GM12801 (cell line): ENCODE measurements around the gene CLDN22.

ENCODE experiments used
- TF ChIP-seq, protein P1 (sequence below): IDR thresholded peaks from one replicate; pipeline ENCODE4 v1.5.1; 2011; ENCODE audit warnings: control low read depth; ENCODE audit not compliant: insufficient read length; ENCODE audit errors: extremely low read depth

CLDN22 gene

DNA sequence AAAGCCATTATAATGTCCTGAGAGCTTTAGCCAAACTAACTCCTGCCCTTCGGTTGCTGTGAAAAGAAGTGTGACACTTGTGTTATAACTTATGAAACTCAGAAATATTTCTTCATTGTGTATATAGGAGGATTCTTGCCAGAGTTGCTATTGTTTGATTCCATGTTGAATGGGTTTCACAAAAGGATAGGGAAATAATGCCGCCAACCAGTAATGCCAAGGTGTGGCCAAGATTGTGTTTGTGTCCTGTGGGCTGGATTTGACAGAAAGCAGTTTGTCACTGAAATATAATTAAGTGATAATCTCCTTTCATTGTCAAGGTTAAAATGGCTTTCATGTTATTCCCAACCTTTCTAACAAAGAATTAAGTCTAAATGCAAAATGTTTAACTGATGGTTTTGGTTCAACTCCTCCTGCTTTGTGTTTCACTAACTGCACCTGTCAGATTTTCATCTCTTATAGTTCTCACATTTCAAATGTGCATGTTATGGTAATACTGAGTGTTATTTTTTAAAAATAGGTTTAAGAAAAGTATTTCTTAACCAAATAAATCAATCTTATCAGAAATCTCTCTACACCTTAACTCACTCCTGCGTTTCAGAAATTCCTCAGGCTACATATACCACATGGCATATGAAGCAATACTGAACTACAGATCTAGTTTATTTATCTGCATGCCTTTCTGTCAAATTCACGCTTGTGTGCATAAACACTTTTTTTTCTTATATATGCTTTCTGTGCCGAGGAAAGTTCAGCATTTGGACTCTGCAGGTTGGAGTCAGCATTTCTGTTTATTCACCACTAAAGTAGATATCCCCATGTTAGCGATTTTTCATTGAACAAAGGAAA lies at the start of gene CLDN22:
Gene CLDN22 (minus strand): TSS at position 66 of the 849 bp plus-strand sequence. CDS start 58 bp downstream, at position 8.
- TF ChIP-seq, protein P1, sequence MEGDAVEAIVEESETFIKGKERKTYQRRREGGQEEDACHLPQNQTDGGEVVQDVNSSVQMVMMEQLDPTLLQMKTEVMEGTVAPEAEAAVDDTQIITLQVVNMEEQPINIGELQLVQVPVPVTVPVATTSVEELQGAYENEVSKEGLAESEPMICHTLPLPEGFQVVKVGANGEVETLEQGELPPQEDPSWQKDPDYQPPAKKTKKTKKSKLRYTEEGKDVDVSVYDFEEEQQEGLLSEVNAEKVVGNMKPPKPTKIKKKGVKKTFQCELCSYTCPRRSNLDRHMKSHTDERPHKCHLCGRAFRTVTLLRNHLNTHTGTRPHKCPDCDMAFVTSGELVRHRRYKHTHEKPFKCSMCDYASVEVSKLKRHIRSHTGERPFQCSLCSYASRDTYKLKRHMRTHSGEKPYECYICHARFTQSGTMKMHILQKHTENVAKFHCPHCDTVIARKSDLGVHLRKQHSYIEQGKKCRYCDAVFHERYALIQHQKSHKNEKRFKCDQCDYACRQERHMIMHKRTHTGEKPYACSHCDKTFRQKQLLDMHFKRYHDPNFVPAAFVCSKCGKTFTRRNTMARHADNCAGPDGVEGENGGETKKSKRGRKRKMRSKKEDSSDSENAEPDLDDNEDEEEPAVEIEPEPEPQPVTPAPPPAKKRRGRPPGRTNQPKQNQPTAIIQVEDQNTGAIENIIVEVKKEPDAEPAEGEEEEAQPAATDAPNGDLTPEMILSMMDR = no peak

- TF ChIP-seq, protein P1 = no peak
These were observed 49.0 kb upstream of the CLDN22 start for GRCh38 chr4:183369073-183369472.

- TF ChIP-seq, protein P1 = no peak
These were observed 46.2 kb upstream of the CLDN22 start for GRCh38 chr4:183366206-183366835.

- TF ChIP-seq, protein P1 = no peak
These were observed 43.9 kb upstream of the CLDN22 start for GRCh38 chr4:183364025-183364424.

- TF ChIP-seq, protein P1 = no peak
These were observed 43.0 kb upstream of the CLDN22 start for GRCh38 chr4:183362916-183363542.

DNA sequence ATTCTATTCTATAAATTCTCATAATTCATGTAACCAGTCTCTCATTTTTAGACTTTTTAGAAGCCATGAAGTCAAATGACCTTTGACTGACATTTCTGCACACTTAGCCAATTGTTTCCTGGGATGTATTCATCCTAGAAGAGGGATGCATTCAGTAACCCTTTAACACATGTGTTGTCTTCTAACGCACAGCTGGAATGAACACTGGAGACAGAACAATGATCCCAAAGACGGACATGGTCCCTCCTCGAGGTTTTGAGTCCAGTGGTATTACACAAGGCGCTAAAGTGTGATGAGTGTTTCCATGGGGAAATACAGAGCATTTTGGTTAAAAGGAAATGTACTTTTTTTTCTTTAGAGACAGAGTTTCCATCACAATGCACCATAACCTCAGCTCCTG lies 42.0 kb upstream of the CLDN22 start:
- TF ChIP-seq, protein P1 = no peak

DNA sequence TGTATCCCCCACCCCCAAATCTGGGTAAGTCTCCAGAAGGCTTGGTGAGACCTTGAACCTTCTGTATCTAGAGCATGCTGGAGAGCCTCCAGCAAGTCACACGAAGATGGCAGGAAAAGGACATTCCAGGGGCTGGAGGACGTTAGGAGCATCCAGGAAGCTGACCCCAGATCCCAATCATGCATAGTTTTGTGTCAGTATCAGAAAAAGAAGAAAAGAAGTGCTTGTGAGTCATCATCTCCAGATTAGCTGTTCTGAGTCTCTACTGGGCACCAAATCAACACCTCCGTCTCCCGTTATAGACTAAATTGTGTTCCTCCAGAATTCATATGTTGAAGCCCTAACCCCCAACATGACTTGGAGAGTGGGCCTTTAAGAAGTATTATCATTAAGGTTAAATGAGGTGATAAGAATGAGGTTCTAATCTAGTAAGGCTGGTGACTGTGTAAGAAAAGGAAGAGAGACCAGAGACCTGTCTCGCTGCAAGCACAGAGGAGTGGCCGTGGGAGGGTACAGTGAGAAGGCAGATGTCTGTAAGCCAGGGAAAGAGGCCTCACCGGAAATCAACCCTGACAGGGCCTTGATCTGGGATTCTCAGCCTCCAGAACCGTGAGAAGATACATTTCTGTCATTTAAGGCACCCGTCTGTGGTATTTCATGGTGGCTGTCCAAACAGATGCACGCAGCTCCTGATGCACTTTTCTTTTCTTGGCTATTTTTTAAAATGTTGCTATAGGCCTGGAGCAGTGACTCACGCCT lies 40.3 kb upstream of the CLDN22 start:
- TF ChIP-seq, protein P1 = no peak
